NB4 (cell line): ENCODE measurements around the gene SPC24.

Experiments
- MYC ChIP-seq: IDR thresholded peaks from 2 replicates; pipeline ENCODE4 v1.6.1; 2011; ENCODE audit warnings: low read depth, low read length
- POLR2A ChIP-seq: IDR thresholded peaks from 2 replicates; pipeline ENCODE4 v1.6.1; 2011; ENCODE audit warnings: mild to moderate bottlenecking; ENCODE audit not compliant: insufficient read length; ENCODE audit errors: extremely low read depth
- TF ChIP-seq, protein P1 (sequence below): IDR thresholded peaks from one replicate; pipeline ENCODE4 v1.5.1; 2012; ENCODE audit warnings: low read depth, low read length

GRCh38 chr19:11191273-11191755, 35.7 kb upstream of the SPC24 start:
- TF ChIP-seq, protein P1, sequence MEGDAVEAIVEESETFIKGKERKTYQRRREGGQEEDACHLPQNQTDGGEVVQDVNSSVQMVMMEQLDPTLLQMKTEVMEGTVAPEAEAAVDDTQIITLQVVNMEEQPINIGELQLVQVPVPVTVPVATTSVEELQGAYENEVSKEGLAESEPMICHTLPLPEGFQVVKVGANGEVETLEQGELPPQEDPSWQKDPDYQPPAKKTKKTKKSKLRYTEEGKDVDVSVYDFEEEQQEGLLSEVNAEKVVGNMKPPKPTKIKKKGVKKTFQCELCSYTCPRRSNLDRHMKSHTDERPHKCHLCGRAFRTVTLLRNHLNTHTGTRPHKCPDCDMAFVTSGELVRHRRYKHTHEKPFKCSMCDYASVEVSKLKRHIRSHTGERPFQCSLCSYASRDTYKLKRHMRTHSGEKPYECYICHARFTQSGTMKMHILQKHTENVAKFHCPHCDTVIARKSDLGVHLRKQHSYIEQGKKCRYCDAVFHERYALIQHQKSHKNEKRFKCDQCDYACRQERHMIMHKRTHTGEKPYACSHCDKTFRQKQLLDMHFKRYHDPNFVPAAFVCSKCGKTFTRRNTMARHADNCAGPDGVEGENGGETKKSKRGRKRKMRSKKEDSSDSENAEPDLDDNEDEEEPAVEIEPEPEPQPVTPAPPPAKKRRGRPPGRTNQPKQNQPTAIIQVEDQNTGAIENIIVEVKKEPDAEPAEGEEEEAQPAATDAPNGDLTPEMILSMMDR = no peak
- TF ChIP-seq MYC (no peak), POLR2A (no peak)
